PC-9 (cell line): Measurements from ENCODE around the gene PSEN1.

ENCODE experiments used
- CTCF ChIP-seq: fragments of 200-600 bp; sonication (generic); conservative IDR thresholded peaks from 2 replicates; pipeline ENCODE4 v1.6.1; 2017; ENCODE audit warnings: mixed run types, antibody characterized with exemption, mild to moderate bottlenecking, moderate library complexity
- EZH2 ChIP-seq: fragments of 200-600 bp; sonication (generic); IDR thresholded peaks from 2 replicates; pipeline ENCODE4 v1.8.0; 2017; ENCODE audit warnings: antibody characterized with exemption, low read depth

GRCh38 chr14:73260574-73260973, 124.3 kb downstream of the PSEN1 start:
- TF ChIP-seq CTCF (no peak), EZH2 (no peak)
